ENCODE data around the gene TCEA2.

The TCEA2 gene

GRCh38 chr20:64113444-64113775 is 50.4 kb downstream of the TCEA2 start:
- no peak overlapping the region for H3K4me2 ChIP-seq (ENCODE audit: low read length, poor library complexity, severe bottlenecking)
- H2AK5ac ChIP-seq (ENCODE audit: low read length, severe bottlenecking) = no peak overlapping the region
- H3K4me1 ChIP-seq (ENCODE audit: control insufficient read depth, insufficient read depth, low read depth, low read length) = peaks cover 3% of the 10 kb centered on the region
- H3K4ac ChIP-seq (ENCODE audit: low read depth in 1 of 2, low read length in 2 of 2) = no peak overlapping the region
- H3K9ac ChIP-seq (ENCODE audit: low read length) = no peak overlapping the region
- H4K8ac ChIP-seq (ENCODE audit: low read length) = no peak overlapping the region
- H2BK15ac ChIP-seq (ENCODE audit: low read depth, poor library complexity, severe bottlenecking) = no peak overlapping the region
- H3K27me3 ChIP-seq (ENCODE audit: control insufficient read depth in 1 of 2, insufficient read depth in 1 of 2, low read length in 2 of 2) = peaks cover 31 to 74% of the 10 kb centered on the region in 2 experiments
- H3K9me3 ChIP-seq (ENCODE audit: control insufficient read depth, low read length) = no peaks in the 10 kb centered on the region
- H2BK12ac ChIP-seq (ENCODE audit: low read length in 2 of 2) = no peak overlapping the region
- no peak overlapping the region for H2BK5ac ChIP-seq (ENCODE audit: low read depth, low read length, poor library complexity, severe bottlenecking)
- no peak for DNase-seq
- no peak overlapping the region for H2BK120ac ChIP-seq (ENCODE audit: low read depth, low read length)
- H3K4me3 ChIP-seq (ENCODE audit: insufficient read depth in 1 of 2, low read depth in 1 of 2, low read length in 2 of 2) = no peak overlapping the region
- 66% methylated on average over 4 of the region's 6 CpGs for WGBS
- H3K23ac ChIP-seq (ENCODE audit: low read length in 2 of 2) = no peak overlapping the region
- H3K27ac ChIP-seq (ENCODE audit: low read length, poor library complexity, severe bottlenecking) = no peak overlapping the region
- H2AFZ ChIP-seq (ENCODE audit: low read depth, low read length) = no peak overlapping the region
- H3K36me3 ChIP-seq (ENCODE audit: control insufficient read depth in 1 of 2, insufficient read depth in 2 of 2, low read depth in 1 of 2, low read length in 2 of 2) = no peaks in the 10 kb centered on the region
- H3K14ac ChIP-seq (ENCODE audit: low read length in 2 of 2) = no peak overlapping the region
- no peak overlapping the region for H4K91ac ChIP-seq (ENCODE audit: low read length)
- H3K79me1 ChIP-seq (replicated peaks; ENCODE audit: low read length, poor library complexity, severe bottlenecking) = no peaks in the 10 kb centered on the region
- no peak overlapping the region for H3K18ac ChIP-seq (ENCODE audit: low read depth in 1 of 2, low read length in 2 of 2)

- Histone ChIP-seq H2BK5ac (ENCODE audit: low read depth, low read length, poor library complexity, severe bottlenecking) (no peak overlapping the region), H4K8ac (ENCODE audit: low read length) (no peak overlapping the region), H3K9ac (ENCODE audit: low read length) (no peak overlapping the region), H2AK5ac (ENCODE audit: low read length, severe bottlenecking) (no peak overlapping the region), H3K36me3 (ENCODE audit: control insufficient read depth in 1 of 2, insufficient read depth in 2 of 2, low read depth in 1 of 2, low read length in 2 of 2) (no peaks in the 10 kb centered on the region), H2BK12ac (ENCODE audit: low read length in 2 of 2) (no peak overlapping the region), H3K4ac (ENCODE audit: low read depth in 1 of 2, low read length in 2 of 2) (no peak overlapping the region), H3K79me1 (replicated peaks; ENCODE audit: low read length, poor library complexity, severe bottlenecking) (no peaks in the 10 kb centered on the region), H2BK120ac (ENCODE audit: low read depth, low read length) (no peak overlapping the region), H3K23ac (ENCODE audit: low read length in 2 of 2) (no peak overlapping the region), H3K9me3 (ENCODE audit: control insufficient read depth, low read length) (no peaks in the 10 kb centered on the region), H2AFZ (ENCODE audit: low read depth, low read length) (no peak overlapping the region), H3K4me3 (ENCODE audit: insufficient read depth in 1 of 2, low read depth in 1 of 2, low read length in 2 of 2) (no peak overlapping the region), H2BK15ac (ENCODE audit: low read depth, poor library complexity, severe bottlenecking) (no peak overlapping the region), H3K4me1 (ENCODE audit: control insufficient read depth, insufficient read depth, low read depth, low read length) (peaks cover 3% of the 10 kb centered on the region), H4K91ac (ENCODE audit: low read length) (no peak overlapping the region), H3K14ac (ENCODE audit: low read length in 2 of 2) (no peak overlapping the region), H3K4me2 (ENCODE audit: low read length, poor library complexity, severe bottlenecking) (no peak overlapping the region), H3K27me3 (ENCODE audit: control insufficient read depth in 1 of 2, insufficient read depth in 1 of 2, low read length in 2 of 2) (peaks cover 31 to 70% of the 10 kb centered on the region in 2 experiments), H3K18ac (ENCODE audit: low read depth in 1 of 2, low read length in 2 of 2) (no peak overlapping the region), H3K27ac (ENCODE audit: low read length, poor library complexity, severe bottlenecking) (no peak overlapping the region)
- DNase-seq = no peak
- 81% methylated on average over 13 of the region's 13 CpGs for WGBS
Measured at GRCh38 chr20:64113796-64114355, 50.9 kb downstream of the TCEA2 start.

- no peaks in the 10 kb centered on the region for H3K36me3 ChIP-seq (ENCODE audit: control insufficient read depth in 1 of 2, insufficient read depth in 2 of 2, low read depth in 1 of 2, low read length in 2 of 2)
- no peak overlapping the region for H4K91ac ChIP-seq (ENCODE audit: low read length)
- H2AFZ ChIP-seq (ENCODE audit: low read depth, low read length) = no peak overlapping the region
- no peak overlapping the region for H2AK5ac ChIP-seq (ENCODE audit: low read length, severe bottlenecking)
- H3K9me3 ChIP-seq (ENCODE audit: control insufficient read depth, low read length) = no peaks in the 10 kb centered on the region
- WGBS = 82% methylated on average over 14 of the region's 14 CpGs
- H3K79me1 ChIP-seq (replicated peaks; ENCODE audit: low read length, poor library complexity, severe bottlenecking) = no peaks in the 10 kb centered on the region
- H4K8ac ChIP-seq (ENCODE audit: low read length) = no peak overlapping the region
- H2BK120ac ChIP-seq (ENCODE audit: low read depth, low read length) = no peak overlapping the region
- H2BK12ac ChIP-seq (ENCODE audit: low read length in 2 of 2) = no peak overlapping the region
- H3K14ac ChIP-seq (ENCODE audit: low read length in 2 of 2) = no peak overlapping the region
- H3K18ac ChIP-seq (ENCODE audit: low read depth in 1 of 2, low read length in 2 of 2) = no peak overlapping the region
- no peak overlapping the region for H3K9ac ChIP-seq (ENCODE audit: low read length)
- no peak overlapping the region for H3K4ac ChIP-seq (ENCODE audit: low read depth in 1 of 2, low read length in 2 of 2)
- DNase-seq = no peak
- no peak overlapping the region for H3K4me3 ChIP-seq (ENCODE audit: insufficient read depth in 1 of 2, low read depth in 1 of 2, low read length in 2 of 2)
- no peak overlapping the region for H3K23ac ChIP-seq (ENCODE audit: low read length in 2 of 2)
- no peak overlapping the region for H2BK15ac ChIP-seq (ENCODE audit: low read depth, poor library complexity, severe bottlenecking)
- no peak overlapping the region for H3K27ac ChIP-seq (ENCODE audit: low read length, poor library complexity, severe bottlenecking)
- no peak overlapping the region for H2BK5ac ChIP-seq (ENCODE audit: low read depth, low read length, poor library complexity, severe bottlenecking)
- H3K4me1 ChIP-seq (ENCODE audit: control insufficient read depth, insufficient read depth, low read depth, low read length) = peaks cover 3% of the 10 kb centered on the region
- H3K27me3 ChIP-seq (ENCODE audit: control insufficient read depth in 1 of 2, insufficient read depth in 1 of 2, low read length in 2 of 2) = peaks cover 31 to 67% of the 10 kb centered on the region in 2 experiments
- H3K4me2 ChIP-seq (ENCODE audit: low read length, poor library complexity, severe bottlenecking) = no peak overlapping the region
Measured at GRCh38 chr20:64114356-64114971, 51.5 kb downstream of the TCEA2 start.

- 77% methylated on average over 13 of the region's 14 CpGs for WGBS
- H3K14ac ChIP-seq (ENCODE audit: low read length in 2 of 2) = peak overlapping the region in 1 of 2 experiments; percentile 68
- no peak overlapping the region for H3K23ac ChIP-seq (ENCODE audit: low read length in 2 of 2)
- H3K27ac ChIP-seq (ENCODE audit: low read length, poor library complexity, severe bottlenecking) = no peak overlapping the region
- no peak overlapping the region for H2BK5ac ChIP-seq (ENCODE audit: low read depth, low read length, poor library complexity, severe bottlenecking)
- H3K9me3 ChIP-seq (ENCODE audit: control insufficient read depth, low read length) = no peaks in the 10 kb centered on the region
- no peak overlapping the region for H2AK5ac ChIP-seq (ENCODE audit: low read length, severe bottlenecking)
- no peak overlapping the region for H2BK120ac ChIP-seq (ENCODE audit: low read depth, low read length)
- H3K27me3 ChIP-seq (ENCODE audit: control insufficient read depth in 1 of 2, insufficient read depth in 1 of 2, low read length in 2 of 2) = peaks cover 29 to 68% of the 10 kb centered on the region in 2 experiments
- DNase-seq = no peak
- no peak overlapping the region for H3K9ac ChIP-seq (ENCODE audit: low read length)
- no peak overlapping the region for H3K4me2 ChIP-seq (ENCODE audit: low read length, poor library complexity, severe bottlenecking)
- no peak overlapping the region for H3K4me3 ChIP-seq (ENCODE audit: insufficient read depth in 1 of 2, low read depth in 1 of 2, low read length in 2 of 2)
- no peaks in the 10 kb centered on the region for H3K79me1 ChIP-seq (replicated peaks; ENCODE audit: low read length, poor library complexity, severe bottlenecking)
- peak overlapping the region; percentile 17 for H2BK15ac ChIP-seq (ENCODE audit: low read depth, poor library complexity, severe bottlenecking)
- no peak overlapping the region for H2AFZ ChIP-seq (ENCODE audit: low read depth, low read length)
- H3K36me3 ChIP-seq (ENCODE audit: control insufficient read depth in 1 of 2, insufficient read depth in 2 of 2, low read depth in 1 of 2, low read length in 2 of 2) = no peaks in the 10 kb centered on the region
- no peak overlapping the region for H2BK12ac ChIP-seq (ENCODE audit: low read length in 2 of 2)
- no peak overlapping the region for H4K8ac ChIP-seq (ENCODE audit: low read length)
- no peak overlapping the region for H4K91ac ChIP-seq (ENCODE audit: low read length)
- H3K18ac ChIP-seq (ENCODE audit: low read depth in 1 of 2, low read length in 2 of 2) = no peak overlapping the region
- H3K4me1 ChIP-seq (ENCODE audit: control insufficient read depth, insufficient read depth, low read depth, low read length) = peaks cover 7% of the 10 kb centered on the region
- H3K4ac ChIP-seq (ENCODE audit: low read depth in 1 of 2, low read length in 2 of 2) = no peak overlapping the region
Measured at GRCh38 chr20:64115171-64115911, 52.3 kb downstream of the TCEA2 start.

Data from mesenchymal stem cell (in vitro differentiated cells and primary cell).